Mesothelial cell of epicardium (in vitro differentiated cells): ENCODE data around the gene CEP112. TPM values are rescaled to one million over a fixed set of nuclear protein-coding genes. Genes with fewer than 3 reads are reported as not detected.

Source experiments
- DNase-seq, 2 experiments: peaks; one replicate each; pipeline ENCODE4 v3.0.0; 2021; ENCODE audit warnings: low spot score in 2 of 2; ENCODE audit not compliant: unreplicated experiment in 2 of 2
- H3K27ac Mint-ChIP-seq: 2 replicates; pipeline ENCODE4 v1.8.0; 2021; ENCODE audit warnings: mixed read lengths
- H3K27me3 Mint-ChIP-seq: 2 replicates; pipeline ENCODE4 v1.8.0; 2021; ENCODE audit warnings: low read depth, mixed read lengths
- H3K36me3 Mint-ChIP-seq: 2 replicates; pipeline ENCODE4 v1.8.0; 2021; ENCODE audit warnings: mixed read lengths
- H3K4me1 Mint-ChIP-seq: 2 replicates; pipeline ENCODE4 v1.8.0; 2021; ENCODE audit warnings: mixed read lengths
- H3K4me3 Mint-ChIP-seq: 2 replicates; pipeline ENCODE4 v1.8.0; 2021; ENCODE audit warnings: mild to moderate bottlenecking, moderate library complexity, mixed read lengths
- H3K9me3 Mint-ChIP-seq: 2 replicates; pipeline ENCODE4 v1.8.0; 2021; ENCODE audit warnings: mixed read lengths
- CTCF ChIP-seq: fragments of 200-600 bp; sonication (generic); IDR thresholded peaks from one replicate; pipeline ENCODE4 v1.5.0; 2021; ENCODE audit warnings: antibody characterized with exemption; ENCODE audit not compliant: unreplicated experiment
- total RNA-seq: library from RNA; stranded (reverse); gene quantifications from 3 replicates; pipeline ENCODE4 v1.2.1, GENCODE V29; 2021

The CEP112 gene
- total RNA-seq, 1 donor from 2014 or later = 24.0 TPM

- H3K27ac Mint-ChIP-seq = no peak overlapping the region
- H3K4me3 Mint-ChIP-seq = no peak overlapping the region
- peaks cover 3% of the 10 kb centered on the region for H3K36me3 Mint-ChIP-seq
- no peaks in the 10 kb centered on the region for H3K4me1 Mint-ChIP-seq
- peaks cover 17% of the 10 kb centered on the region for H3K9me3 Mint-ChIP-seq
- TF ChIP-seq CTCF = no peak
- no peak for DNase-seq
- no peaks in the 10 kb centered on the region for H3K27me3 Mint-ChIP-seq
These were observed 159.7 kb downstream of the CEP112 start for GRCh38 chr17:66032082-66032712.

GRCh38 chr17:66025551-66025950, 166.4 kb downstream of the CEP112 start:
- DNase-seq = no peak
- H3K9me3 Mint-ChIP-seq = peaks cover 37% of the 10 kb centered on the region

GRCh38 chr17:66021757-66022156, 170.2 kb downstream of the CEP112 start:
- Mint-ChIP-seq H3K4me3 (no peak overlapping the region), H3K4me1 (no peaks in the 10 kb centered on the region)

More at GRCh38 chr17:66025551-66025950, 166.4 kb downstream of the CEP112 start:
- Mint-ChIP-seq H3K36me3 (peaks cover 37% of the 10 kb centered on the region), H3K4me3 (no peak overlapping the region), H3K27me3 (no peaks in the 10 kb centered on the region), H3K4me1 (no peaks in the 10 kb centered on the region), H3K27ac (no peak overlapping the region)
- TF ChIP-seq CTCF = no peak

GRCh38 chr17:66018786-66019185, 173.1 kb downstream of the CEP112 start:
- H3K4me3 Mint-ChIP-seq = no peak overlapping the region
- no peaks in the 10 kb centered on the region for H3K27me3 Mint-ChIP-seq
- no peak for DNase-seq
- no peaks in the 10 kb centered on the region for H3K4me1 Mint-ChIP-seq
- peaks cover 14% of the 10 kb centered on the region for H3K36me3 Mint-ChIP-seq
- peaks cover 15% of the 10 kb centered on the region for H3K9me3 Mint-ChIP-seq
- TF ChIP-seq CTCF = no peak
- no peak overlapping the region for H3K27ac Mint-ChIP-seq

More at GRCh38 chr17:66021757-66022156, 170.2 kb downstream of the CEP112 start:
- Mint-ChIP-seq H3K27ac (no peak overlapping the region), H3K9me3 (peaks cover 37% of the 10 kb centered on the region), H3K27me3 (no peaks in the 10 kb centered on the region), H3K36me3 (peaks cover 34% of the 10 kb centered on the region)
- TF ChIP-seq CTCF = no peak
- no peak for DNase-seq

GRCh38 chr17:66016231-66016630, 175.7 kb downstream of the CEP112 start:
- Mint-ChIP-seq H3K36me3 (peaks cover 4% of the 10 kb centered on the region), H3K27ac (no peak overlapping the region), H3K4me1 (no peaks in the 10 kb centered on the region), H3K4me3 (no peak overlapping the region), H3K27me3 (no peaks in the 10 kb centered on the region), H3K9me3 (peaks cover 4% of the 10 kb centered on the region)
- DNase-seq = no peak
- TF ChIP-seq CTCF = no peak
